IMR-90 (cell line): ENCODE results near the gene IFIH1. TPM values are rescaled to one million over a fixed set of nuclear protein-coding genes. Genes with fewer than 3 reads are reported as not detected.

ENCODE experiments used
- ATAC-seq: fragments of 200-7000 bp; cut with Tn5 transposase; 2 replicates; pipeline ENCODE4 v1.9.1; 2020; ENCODE audit warnings: low read depth, mild to moderate bottlenecking, moderate library complexity
- BruUV-seq: library from RNA; stranded (reverse); fragments of 400-500 nt; replicated peaks from 2 replicates; lab custom pipeline; 2021; lab: Mats Ljungman, UMichigan
- CTCF ChIA-PET: fragments of 300-600 bp; formaldehyde crosslinking; extraction: SDS; loops from one replicate; lab custom pipeline; 2021; ENCODE audit warnings: antibody characterized with exemption; lab: Yijun Ruan, JAX
- POLR2A ChIA-PET: fragments of 300-600 bp; sonication (Branson Sonifier 250); formaldehyde crosslinking; loops from one replicate; lab custom pipeline; 2022; ENCODE audit warnings: antibody characterized with exemption; ENCODE audit not compliant: unreplicated experiment; lab: Charles Lee
- DNase-seq: peaks from one replicate; pipeline ENCODE4 v3.0.0; 2013
- H2AFZ ChIP-seq: replicated peaks from 2 replicates; pipeline ENCODE3; 2013; ENCODE audit warnings: low read length, mild to moderate bottlenecking; ENCODE audit not compliant: poor library complexity
- H2AK5ac ChIP-seq: 2 replicates; pipeline ENCODE4 v1.6.1; 2013; ENCODE audit warnings: low read depth, low read length, inconsistent platforms
- H2AK9ac ChIP-seq: replicated peaks from 2 replicates; pipeline ENCODE3; 2013; ENCODE audit warnings: mild to moderate bottlenecking, low read depth, low read length, moderate library complexity; ENCODE audit not compliant: poor library complexity
- H2BK120ac ChIP-seq: 2 replicates; pipeline ENCODE4 v1.6.1; 2013; ENCODE audit warnings: low read depth, low read length, inconsistent platforms
- H2BK15ac ChIP-seq: 3 replicates; pipeline ENCODE4 v1.6.1; 2013; ENCODE audit warnings: low read depth, low read length, inconsistent platforms
- H2BK20ac ChIP-seq: 2 replicates; pipeline ENCODE4 v1.6.1; 2013; ENCODE audit warnings: low read depth, mild to moderate bottlenecking, inconsistent platforms, low read length, moderate library complexity
- H2BK5ac ChIP-seq: 2 replicates; pipeline ENCODE4 v1.6.1; 2013; ENCODE audit warnings: mild to moderate bottlenecking, low read depth, low read length, inconsistent platforms; ENCODE audit not compliant: poor library complexity, severe bottlenecking
- H3K14ac ChIP-seq: replicated peaks from 2 replicates; pipeline ENCODE4 v1.6.1; 2013; ENCODE audit warnings: low read depth, low read length, inconsistent platforms
- H3K18ac ChIP-seq: 2 replicates; pipeline ENCODE4 v1.6.1; 2013; ENCODE audit warnings: low read depth, low read length, control low read depth
- H3K23ac ChIP-seq: 2 replicates; pipeline ENCODE4 v1.6.1; 2013; ENCODE audit warnings: low read depth, low read length, inconsistent platforms
- H3K27ac ChIP-seq: 2 replicates; pipeline ENCODE4 v1.5.1; 2013; ENCODE audit warnings: mild to moderate bottlenecking, control low read depth, low read length; ENCODE audit not compliant: insufficient read depth
- H3K27me3 ChIP-seq: 2 replicates; pipeline ENCODE4 v1.6.1; 2013; ENCODE audit warnings: low read length; ENCODE audit not compliant: control insufficient read depth, insufficient read depth
- H3K36me3 ChIP-seq: 2 replicates; pipeline ENCODE4 v1.6.1; 2013; ENCODE audit warnings: low read length, mixed read lengths; ENCODE audit not compliant: control insufficient read depth, insufficient read depth
- H3K4ac ChIP-seq: 2 replicates; pipeline ENCODE4 v1.6.1; 2013; ENCODE audit warnings: low read depth, low read length, inconsistent platforms
- H3K4me1 ChIP-seq: 2 replicates; pipeline ENCODE4 v1.6.1; 2013; ENCODE audit warnings: low read length, mixed read lengths; ENCODE audit not compliant: control insufficient read depth, insufficient read depth
- H3K4me2 ChIP-seq: 2 replicates; pipeline ENCODE4 v1.6.1; 2013; ENCODE audit warnings: low read depth, mild to moderate bottlenecking, control low read depth, low read length, moderate library complexity
- H3K4me3 ChIP-seq: 2 replicates; pipeline ENCODE4 v1.5.1; 2013; ENCODE audit warnings: low read depth, mild to moderate bottlenecking, control low read depth, low read length, moderate library complexity; ENCODE audit not compliant: insufficient read depth
- H3K56ac ChIP-seq: 2 replicates; pipeline ENCODE4 v1.6.1; 2013; ENCODE audit warnings: low read length, inconsistent platforms; ENCODE audit not compliant: insufficient read depth; ENCODE audit errors: extremely low read depth
- H3K79me1 ChIP-seq, 2 experiments: 2 replicates each; pipeline ENCODE4 v1.6.1; 2013; ENCODE audit warnings: low read length in 2 of 2, inconsistent platforms in 1 of 2, low read depth in 1 of 2
- H3K9ac ChIP-seq: 2 replicates; pipeline ENCODE4 v1.6.1; 2013; ENCODE audit warnings: low read depth, low read length, control low read depth
- H3K9me1 ChIP-seq: 2 replicates; pipeline ENCODE4 v1.6.1; 2013; ENCODE audit warnings: low read length, inconsistent platforms; ENCODE audit not compliant: insufficient read depth
- H3K9me3 ChIP-seq: 2 replicates; pipeline ENCODE4 v1.6.1; 2013; ENCODE audit warnings: low read length; ENCODE audit not compliant: control insufficient read depth, insufficient read depth
- H4K20me1 ChIP-seq: 2 replicates; pipeline ENCODE4 v1.6.1; 2013; ENCODE audit warnings: low read length, inconsistent platforms; ENCODE audit not compliant: insufficient read depth
- H4K5ac ChIP-seq: 2 replicates; pipeline ENCODE4 v1.6.1; 2013; ENCODE audit warnings: mild to moderate bottlenecking, low read depth, low read length, control low read depth
- H4K8ac ChIP-seq, 2 experiments: 2 replicates each; pipeline ENCODE4 v1.6.1; 2013; ENCODE audit warnings: low read depth in 2 of 2, low read length in 2 of 2, control low read depth in 1 of 2, inconsistent platforms in 1 of 2
- H4K91ac ChIP-seq: 2 replicates; pipeline ENCODE4 v1.6.1; 2013; ENCODE audit warnings: low read depth, low read length, inconsistent platforms; ENCODE audit not compliant: insufficient read depth
- CEBPB ChIP-seq: IDR thresholded peaks from 2 replicates; pipeline ENCODE4 v1.6.1; 2012; ENCODE audit warnings: low read depth, low read length, improper control_type of control experiment
- CHD1 ChIP-seq: IDR thresholded peaks from 2 replicates; pipeline ENCODE4 v1.6.1; 2012; ENCODE audit warnings: low read depth, low read length, improper control_type of control experiment
- FOS ChIP-seq: fragments of 150-350 bp; IDR thresholded peaks from 2 replicates; pipeline ENCODE4 v1.6.1; 2016; ENCODE audit warnings: low read depth, low read length
- MXI1 ChIP-seq: IDR thresholded peaks from 2 replicates; pipeline ENCODE4 v1.6.1; 2012; ENCODE audit warnings: low read depth, mild to moderate bottlenecking, low read length, moderate library complexity, borderline replicate concordance
- RCOR1 ChIP-seq: IDR thresholded peaks from 2 replicates; pipeline ENCODE4 v1.6.1; 2012; ENCODE audit warnings: mild to moderate bottlenecking, low read length, improper control_type of control experiment; ENCODE audit not compliant: insufficient replicate concordance
- RFX5 ChIP-seq: IDR thresholded peaks from 2 replicates; pipeline ENCODE4 v1.8.0; 2012; ENCODE audit warnings: low read depth, mild to moderate bottlenecking, low read length, moderate library complexity
- WGBS, 2 experiments: methylation state at CpG; one replicate each; pipeline versions ENCODE4 v1.1.5 to v1.1.7; 2013; ENCODE audit warnings: missing lambda C conversion rate in 2 of 2; ENCODE audit not compliant: insufficient read length in 1 of 2; ENCODE audit errors: extremely low coverage in 2 of 2; 5-methylcytosine and 5-hydroxymethylcytosine counted together
- dilution Hi-C: fragments of 300-500 bp; cut with HindIII; formaldehyde crosslinking; loops from one replicate; pipeline ENCODE4 v1.14.3; 2018; ENCODE audit warnings: low sequenced_read_pairs; ENCODE audit not compliant: unreplicated experiment
- in situ Hi-C: fragments of 300-500 bp; cut with MboI; formaldehyde crosslinking; loops from 3 replicates; pipeline ENCODE4 v1.14.3; 2019; ENCODE audit warnings: low sequenced_read_pairs, inconsistent platforms, mixed read lengths
- intact Hi-C: fragments of 100-400 bp; cut with micrococcal nuclease; formaldehyde crosslinking; loops from 2 replicates; pipeline ENCODE4 v1.10.0; 2022
- polyA plus RNA-seq, 3 experiments: library from polyadenylated mRNA; depleted of rRNA; stranded (reverse); fragments of >200 nt; gene quantifications; 2 replicates each; pipeline ENCODE4 v1.2.3, GENCODE V29; 2012; ENCODE audit warnings: low replicate concordance in 1 of 3
- total RNA-seq: library from RNA; depleted of rRNA; stranded (reverse); fragments of >200 nt; gene quantifications from 2 replicates; pipeline ENCODE4 v1.2.3, GENCODE V29; 2012
- TF ChIP-seq, protein P1 (sequence below): fragments of 150-350 bp; IDR thresholded peaks from 2 replicates; pipeline ENCODE4 v1.6.1; 2016; ENCODE audit warnings: low read depth, mild to moderate bottlenecking, low read length, moderate library complexity, borderline replicate concordance

Gene IFIH1
- total and polyA plus RNA-seq, 2 of the 4 experiments (the other 2 are of a cell fraction) = 1.3 to 1.4 TPM

DNA sequence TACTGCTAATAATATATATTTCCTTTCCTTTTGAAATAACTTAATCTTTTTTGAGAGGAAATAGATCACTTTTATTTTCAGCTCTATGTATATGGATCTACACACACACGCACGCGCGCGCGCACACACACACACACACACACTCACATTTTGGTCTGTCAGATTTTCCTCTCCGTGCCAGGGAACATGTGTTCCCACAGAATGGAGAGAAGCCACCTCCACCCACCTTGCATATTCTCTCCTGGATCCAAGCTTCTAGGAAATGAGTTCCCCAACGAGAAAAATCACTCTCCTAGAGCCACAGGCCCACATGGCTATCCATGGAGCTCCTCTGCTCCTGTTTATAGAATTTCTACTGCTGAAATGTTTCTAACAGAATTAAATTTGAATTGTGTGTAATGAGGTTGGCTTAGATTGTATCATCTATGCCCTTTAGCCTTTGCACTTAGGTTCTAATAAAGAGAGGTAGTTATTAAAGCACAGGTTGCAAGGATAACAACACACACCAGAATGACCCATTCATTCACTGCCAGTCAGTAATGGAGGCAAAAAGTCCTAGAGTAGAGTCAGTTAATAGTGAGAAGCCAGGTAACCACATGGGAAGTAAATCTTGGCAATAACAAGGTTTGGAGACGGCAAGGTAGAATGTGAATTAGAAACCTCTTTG, 19.7 kb downstream of the IFIH1 start:
- Histone ChIP-seq H3K9me3 (no peaks in the 10 kb centered on the region), H3K9ac (no peak overlapping the region), H2BK15ac (no peak overlapping the region), H3K23ac (no peak overlapping the region), H2BK120ac (no peak overlapping the region), H3K56ac (no peak overlapping the region), H3K79me1 (no peaks in the 10 kb centered on the region), H2BK20ac (no peak overlapping the region; the same call in 1 of the 2 replicates), H3K27me3 (no peaks in the 10 kb centered on the region), H3K4ac (no peak overlapping the region), H4K20me1 (no peaks in the 10 kb centered on the region), H3K4me3 (no peak overlapping the region), H3K27ac (no peak overlapping the region), H2AK5ac (no peak overlapping the region), H2AK9ac (no peak overlapping the region), H4K91ac (no peak overlapping the region), H4K5ac (no peak overlapping the region), H3K36me3 (no peaks in the 10 kb centered on the region), H3K4me2 (no peak overlapping the region), H4K8ac (no peak overlapping the region), H3K9me1 (no peaks in the 10 kb centered on the region), H3K4me1 (no peaks in the 10 kb centered on the region), H3K14ac (no peak overlapping the region), H2AFZ (no peak overlapping the region), H3K18ac (no peak overlapping the region), H2BK5ac (no peak overlapping the region)
- no peak for DNase-seq
- in situ Hi-C loops = loop anchor here (5.0 kb wide), 2 partner anchors 82 to 147 kb away; partner anchors contain the start of gene GCG
- dilution Hi-C loops = no loop called here
- intact Hi-C loops = loop anchor here (1.0 to 5.0 kb wide), 3 partner anchors 78 to 227 kb away; partner anchors contain the start of gene DPP4
- no peak for TF ChIP-seq RCOR1
- TF ChIP-seq FOS = no peak
- no peak for TF ChIP-seq CEBPB
- TF ChIP-seq RFX5 = no peak
- no peak for TF ChIP-seq MXI1
- TF ChIP-seq, protein P1, sequence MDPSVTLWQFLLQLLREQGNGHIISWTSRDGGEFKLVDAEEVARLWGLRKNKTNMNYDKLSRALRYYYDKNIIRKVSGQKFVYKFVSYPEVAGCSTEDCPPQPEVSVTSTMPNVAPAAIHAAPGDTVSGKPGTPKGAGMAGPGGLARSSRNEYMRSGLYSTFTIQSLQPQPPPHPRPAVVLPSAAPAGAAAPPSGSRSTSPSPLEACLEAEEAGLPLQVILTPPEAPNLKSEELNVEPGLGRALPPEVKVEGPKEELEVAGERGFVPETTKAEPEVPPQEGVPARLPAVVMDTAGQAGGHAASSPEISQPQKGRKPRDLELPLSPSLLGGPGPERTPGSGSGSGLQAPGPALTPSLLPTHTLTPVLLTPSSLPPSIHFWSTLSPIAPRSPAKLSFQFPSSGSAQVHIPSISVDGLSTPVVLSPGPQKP = no peak
- TF ChIP-seq CHD1 = no peak
- BruUV-seq = no TSS peak
- CTCF ChIA-PET = interaction anchor here (0.6 to 1.9 kb wide), 15 partner anchors 8 to 231 kb away, joined by 3 to 25 read pairs (median 4); partner anchors contain the start of gene FAP
- WGBS, 2 experiments = 100% methylated on average over 1 of the region's 9 CpGs; no CpG with 5 or more reads in 1 of the 2 experiments
- ATAC-seq = no peak
- POLR2A ChIA-PET = no interaction called here
